ENCODE data around the gene NPAS2.

Gene NPAS2

DNA sequence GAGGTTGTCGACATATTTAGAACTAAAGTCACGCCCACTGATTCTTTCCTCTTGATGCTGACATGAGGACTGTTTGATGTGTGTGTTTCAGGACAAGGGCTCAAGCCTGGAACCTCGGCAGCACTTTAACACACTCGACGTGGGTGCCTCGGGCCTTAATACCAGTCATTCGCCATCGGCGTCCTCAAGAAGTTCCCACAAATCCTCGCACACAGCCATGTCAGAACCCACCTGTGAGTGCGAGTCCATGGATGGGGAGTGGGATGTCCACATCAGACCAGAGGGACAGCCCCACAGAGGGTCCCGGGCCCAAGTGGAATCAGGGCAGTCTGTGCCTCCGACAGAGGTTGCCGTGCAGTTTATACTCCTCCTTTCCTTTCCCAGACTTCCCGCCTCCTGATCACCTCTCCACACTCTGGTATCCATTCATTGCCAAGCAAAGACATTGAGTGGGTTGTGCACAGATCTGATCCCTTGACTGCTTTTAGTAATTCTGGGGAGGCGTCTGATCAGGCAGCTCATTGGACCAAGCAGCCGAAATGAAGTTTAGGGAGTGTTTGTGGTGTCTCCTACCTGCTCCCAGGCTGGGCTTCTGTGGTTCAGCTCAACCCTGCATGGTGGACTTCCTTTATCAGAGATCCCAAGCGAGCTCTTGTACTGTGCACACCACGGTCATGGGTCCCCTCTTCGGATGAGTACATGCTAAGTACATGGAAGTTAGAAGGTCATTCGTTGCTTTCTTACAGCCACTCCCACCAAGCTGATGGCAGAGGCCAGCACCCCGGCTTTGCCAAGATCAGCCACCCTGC, 155.0 kb downstream of the NPAS2 start:
- no peak for DNase-seq

DNA sequence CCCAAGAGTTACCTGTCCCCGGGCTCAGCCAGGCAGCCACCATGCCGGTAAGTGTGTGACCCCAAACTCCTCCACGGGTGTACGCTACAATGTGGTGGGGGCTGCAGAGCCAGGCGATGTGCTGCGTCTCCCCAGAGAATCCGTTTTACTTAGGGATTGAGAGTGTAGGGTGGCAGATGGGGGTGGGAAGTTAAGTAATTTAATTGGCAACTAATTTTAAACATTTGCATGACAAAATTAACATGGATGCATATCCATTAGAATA, 155.5 kb downstream of the NPAS2 start:
- DNase-seq: no peak

DNA sequence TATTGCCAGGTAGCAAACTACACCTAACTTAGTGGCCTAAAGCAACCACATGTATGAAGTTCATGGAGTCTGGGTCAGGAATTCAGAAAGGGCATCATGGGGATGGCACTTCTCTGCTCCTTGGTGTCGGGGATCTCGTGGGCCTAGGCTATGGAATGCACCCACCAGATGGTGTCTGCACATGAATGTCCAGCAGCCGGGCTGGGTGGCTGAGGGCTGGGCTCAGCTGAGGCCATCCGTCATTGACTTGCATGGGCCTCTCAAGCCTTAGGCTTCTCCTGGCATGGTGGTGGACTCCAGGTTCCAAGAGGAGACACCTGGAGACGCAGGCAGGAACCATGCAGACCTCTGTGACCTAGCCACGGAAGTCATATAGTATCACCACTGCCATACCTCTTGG, 156.1 kb downstream of the NPAS2 start:
- no peak for DNase-seq

DNA sequence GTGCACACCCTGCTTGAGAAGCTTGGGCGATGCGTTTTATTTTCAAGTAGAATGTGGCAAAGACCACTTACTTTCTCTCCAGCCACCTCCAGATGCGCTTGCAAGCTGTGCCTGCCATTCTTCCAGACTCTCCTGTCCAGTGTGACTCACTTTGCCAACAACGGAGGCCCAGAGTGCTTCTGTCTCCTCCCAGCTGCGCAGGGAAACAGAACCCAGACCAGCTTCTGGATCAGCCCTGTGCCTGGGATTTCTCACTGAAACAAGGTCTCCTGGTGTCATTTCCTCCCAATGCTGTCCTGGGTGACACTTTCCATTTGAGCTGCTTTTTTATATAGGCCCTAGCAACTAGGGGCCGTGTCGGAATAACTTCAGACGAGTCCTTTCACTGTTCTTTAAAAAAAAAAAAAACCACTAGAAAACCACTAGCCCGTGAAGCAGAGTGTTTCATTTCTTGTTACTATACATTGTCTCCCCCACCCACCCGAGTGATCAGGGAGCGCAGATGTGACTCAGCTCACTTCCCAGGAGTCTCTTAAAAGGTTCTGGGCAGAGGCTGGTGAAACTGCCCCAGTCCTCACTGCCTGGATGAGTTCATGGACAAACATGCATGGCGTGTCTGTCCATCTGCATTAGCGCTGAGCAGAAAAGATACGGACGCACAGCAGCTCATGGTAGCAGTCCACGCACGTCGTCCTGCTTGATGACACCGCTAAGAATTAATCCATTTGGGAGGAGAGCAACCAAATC, 156.9 kb downstream of the NPAS2 start:
- DNase-seq: no peak

DNA sequence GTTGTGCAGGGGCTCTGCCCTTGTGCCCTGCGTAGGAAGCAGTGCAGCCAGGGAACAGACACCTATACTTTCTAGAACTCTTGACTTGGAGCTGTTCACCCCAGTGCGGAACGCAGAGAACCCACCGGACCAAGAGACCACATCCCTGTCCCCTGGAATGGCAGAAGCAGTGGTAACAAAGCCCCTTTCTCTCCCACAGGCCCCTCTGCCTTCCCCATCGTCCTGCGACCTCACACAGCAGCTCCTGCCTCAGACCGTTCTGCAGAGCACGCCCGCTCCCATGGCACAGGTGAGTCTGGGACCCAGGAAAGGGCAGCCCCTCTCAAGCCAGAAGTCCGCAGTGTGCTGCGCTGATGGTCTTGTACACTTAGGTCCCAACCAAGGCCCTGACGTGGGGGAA, 157.6 kb downstream of the NPAS2 start:
- no peak for DNase-seq

DNA sequence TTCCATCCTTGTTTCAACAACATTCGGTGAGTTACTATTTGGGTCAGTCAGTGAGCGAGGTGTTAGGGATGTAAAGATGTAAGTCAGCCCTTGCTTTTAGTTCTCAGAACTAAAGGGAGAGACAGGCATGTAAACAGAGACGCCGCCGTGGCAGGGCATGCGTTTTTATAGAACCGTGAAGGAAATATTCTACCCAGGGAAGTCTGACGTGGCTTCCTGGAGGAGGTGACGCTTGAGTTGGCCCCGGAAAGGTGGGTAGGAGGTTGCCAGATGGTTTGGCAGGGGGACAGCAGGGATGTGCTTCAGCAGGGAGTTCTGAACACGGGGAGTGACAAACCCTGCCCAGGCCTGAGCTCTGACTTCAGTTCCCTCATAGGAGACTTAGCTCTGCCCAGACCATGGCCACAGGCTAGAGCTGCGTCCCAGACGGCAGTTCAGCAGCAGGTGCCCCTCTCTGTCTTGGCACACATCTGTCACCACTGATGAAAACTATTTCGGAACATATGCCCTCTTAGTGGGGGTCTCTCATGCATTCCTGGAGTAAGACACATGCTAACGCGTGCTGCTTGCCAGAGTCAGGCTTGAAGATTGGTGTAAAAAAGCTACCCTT, 158.7 kb downstream of the NPAS2 start:
- no peak for DNase-seq

DNA sequence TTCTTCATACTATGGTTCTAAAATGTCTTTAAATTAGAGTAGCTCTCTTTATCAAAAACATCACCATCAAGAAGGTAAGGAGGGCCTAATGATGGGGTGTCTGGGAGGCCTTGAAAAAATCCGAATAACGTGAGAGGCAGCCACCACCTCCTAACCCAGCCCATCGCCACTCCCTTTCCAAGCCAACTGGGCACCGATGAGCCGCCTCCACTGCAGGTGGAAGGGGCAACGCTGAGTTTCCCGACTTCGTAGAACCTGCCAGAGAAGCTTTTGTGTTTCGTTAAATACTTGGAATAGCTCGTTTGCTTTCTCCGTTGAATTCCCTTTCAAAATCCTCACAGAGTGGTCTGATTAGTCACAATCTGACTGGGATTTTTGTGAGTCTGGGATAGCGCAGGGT, 160.1 kb downstream of the NPAS2 start:
- DNase-seq: no peak

DNA sequence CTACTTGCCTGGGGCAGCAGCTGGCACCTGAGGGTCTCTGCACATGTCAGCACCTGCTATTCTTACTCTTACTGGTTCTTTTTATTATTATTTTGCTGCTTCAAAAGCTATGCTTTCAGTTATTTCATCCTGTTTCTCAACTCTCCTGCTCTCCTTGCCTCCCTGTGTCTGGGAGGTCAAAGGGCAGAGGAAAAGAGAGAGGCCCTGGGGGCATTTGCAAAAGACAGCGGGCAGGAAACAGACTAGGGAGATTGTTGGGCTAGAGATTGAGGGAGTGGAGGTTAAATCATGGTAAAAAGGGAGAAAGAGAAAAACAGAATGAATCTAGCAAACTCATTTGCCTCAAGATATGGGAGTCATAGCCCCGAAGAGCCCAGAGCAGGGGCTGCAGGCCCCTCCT, 161.1 kb downstream of the NPAS2 start:
- DNase-seq: no peak

DNA sequence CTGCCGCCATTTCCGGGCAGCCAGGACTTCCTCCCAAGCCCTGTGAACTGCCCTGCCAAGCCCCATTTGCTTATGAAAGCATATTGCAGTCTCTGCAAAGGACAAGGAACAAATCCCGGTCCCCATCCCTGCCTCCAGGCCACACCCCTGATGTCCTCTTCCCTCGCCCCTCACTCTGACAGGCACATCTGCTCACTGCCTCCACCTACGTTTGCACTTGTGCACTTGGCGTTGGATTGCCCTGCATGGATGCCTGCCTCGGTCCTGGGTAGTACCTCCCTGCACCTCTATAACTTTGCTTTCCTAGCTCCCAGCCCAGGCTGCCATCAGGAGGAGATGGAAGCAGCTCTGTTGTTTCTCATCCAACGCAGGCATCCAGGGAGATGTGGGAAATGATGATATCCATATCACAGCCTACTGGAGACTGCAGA, 162.5 kb downstream of the NPAS2 start:
- DNase-seq: peak in 1 of 2 experiments; percentile 33

DNA sequence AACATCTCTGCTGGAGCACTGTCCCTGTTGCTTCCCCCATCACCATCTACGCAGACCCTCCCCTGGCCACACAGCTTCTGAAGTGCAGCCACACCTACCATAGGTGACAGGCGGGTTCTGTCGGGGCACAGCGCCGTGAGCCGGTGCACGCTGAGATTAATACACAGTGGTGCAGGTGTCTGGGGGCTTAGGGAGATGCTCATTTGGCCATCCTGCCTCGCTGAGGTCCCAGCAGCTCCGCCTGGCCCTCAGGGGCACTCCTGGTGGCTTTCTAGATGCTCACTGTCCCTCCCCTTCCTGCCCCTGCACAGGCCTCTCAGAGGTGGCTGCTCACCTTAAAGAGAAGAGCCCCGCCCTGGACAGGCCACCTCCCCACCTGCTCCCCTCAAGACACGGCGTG, 163.3 kb downstream of the NPAS2 start:
- no peak for DNase-seq

DNA sequence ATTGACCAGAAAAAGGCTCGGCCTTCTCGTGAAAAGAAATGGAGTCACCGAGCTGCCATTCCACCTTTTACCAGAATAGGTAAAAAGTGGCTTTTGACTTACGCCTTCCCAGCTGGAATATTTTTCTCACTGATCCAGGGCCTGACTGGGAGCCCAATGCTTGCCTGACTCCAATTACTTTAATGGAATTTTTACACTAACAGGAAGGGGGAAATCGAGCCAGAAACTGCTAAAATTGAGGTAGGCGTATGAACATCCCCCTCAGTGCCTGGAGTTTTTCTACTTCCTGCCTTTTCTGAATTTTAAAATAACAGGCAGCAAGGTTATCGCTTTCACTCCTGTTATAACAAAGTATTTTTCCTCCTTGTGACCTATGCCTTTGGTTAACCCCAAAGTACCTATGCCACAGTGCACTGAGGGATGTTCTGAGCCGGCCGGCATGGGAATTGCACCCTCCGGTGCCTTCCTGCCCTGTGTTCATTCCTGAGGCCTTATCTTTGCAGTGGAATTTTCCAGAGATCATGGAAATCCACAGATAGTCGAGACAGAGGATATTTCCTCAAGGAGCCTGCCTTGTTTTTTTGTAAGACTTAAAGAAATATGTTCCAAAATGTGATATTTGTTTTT, 163.9 kb downstream of the NPAS2 start:
- DNase-seq: no peak

DNA sequence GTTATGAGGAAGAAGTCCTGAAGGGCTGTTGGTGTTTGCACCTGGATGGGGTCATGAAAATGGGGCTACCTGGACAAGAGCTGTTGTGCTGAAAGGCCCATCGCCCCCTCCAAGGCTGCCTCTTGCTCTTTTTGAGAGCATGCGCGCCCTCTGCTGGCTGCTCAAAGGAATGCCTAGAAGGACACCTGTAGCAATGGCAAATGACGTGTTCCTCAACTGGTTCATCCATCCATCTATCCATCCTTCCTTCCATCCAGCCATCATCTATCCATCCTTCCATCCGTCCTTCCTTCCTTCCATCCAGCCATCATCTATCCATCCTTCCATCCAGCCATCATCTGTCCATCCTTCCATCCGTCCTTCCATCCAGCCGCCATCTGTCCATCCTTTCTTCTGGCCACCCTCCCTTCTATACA, 165.0 kb downstream of the NPAS2 start:
- DNase-seq: peak; percentile 55 to 85

DNA sequence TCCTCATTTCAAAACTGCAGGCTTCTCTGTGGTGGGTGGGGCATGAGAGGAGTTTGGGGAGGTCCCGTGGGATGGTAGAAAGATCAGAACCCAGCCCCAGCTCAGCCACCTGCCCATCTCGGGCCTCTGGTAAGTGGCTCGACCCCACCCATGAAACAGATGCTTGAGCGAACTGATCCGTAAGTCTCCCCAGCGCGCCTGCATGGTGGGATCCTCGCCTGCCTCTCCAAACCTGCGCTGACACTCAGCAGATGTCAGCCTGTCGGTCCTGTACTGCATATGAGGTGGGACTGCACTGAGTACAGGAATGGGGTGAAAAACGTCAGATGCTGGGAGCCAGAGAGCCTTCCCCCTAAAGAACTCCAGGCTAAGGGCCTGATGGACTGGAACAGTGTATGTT, 166.2 kb downstream of the NPAS2 start:
- no peak for DNase-seq

DNA sequence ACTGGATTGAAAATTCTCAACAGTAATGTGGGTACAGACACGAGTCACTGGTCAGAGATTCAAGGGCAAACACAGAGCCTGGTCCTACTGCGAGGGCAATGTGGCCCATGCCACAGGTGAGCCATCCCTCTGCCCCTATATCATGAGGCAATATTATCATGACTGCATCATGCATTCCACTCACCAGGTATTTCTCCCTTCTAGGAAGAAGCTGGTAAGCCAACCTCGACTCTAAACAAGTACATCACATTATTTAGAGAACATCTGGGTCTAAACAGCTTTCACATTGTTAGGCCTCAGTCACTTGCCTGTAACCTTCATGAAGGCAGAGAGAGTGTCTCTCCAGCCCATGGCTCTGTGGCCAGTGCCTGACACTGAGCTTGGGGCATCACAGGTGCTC, 167.6 kb downstream of the NPAS2 start:
- no peak for DNase-seq

DNA sequence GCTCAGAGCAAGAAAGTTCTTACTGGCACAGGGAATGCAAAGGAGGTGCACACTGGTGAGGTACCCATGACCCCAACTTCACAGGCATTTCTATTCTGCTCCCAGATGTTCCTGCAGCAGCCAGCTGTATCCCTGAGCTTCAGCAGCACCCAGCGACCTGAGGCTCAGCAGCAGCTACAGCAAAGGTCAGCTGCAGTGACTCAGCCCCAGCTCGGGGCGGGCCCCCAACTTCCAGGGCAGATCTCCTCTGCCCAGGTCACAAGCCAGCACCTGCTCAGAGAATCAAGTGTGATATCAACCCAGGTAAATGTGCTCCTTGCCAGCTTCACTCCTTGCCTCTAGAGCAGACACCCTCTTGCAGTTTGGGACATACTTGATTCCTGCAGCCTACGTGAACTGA, 168.0 kb downstream of the NPAS2 start:
- DNase-seq: no peak

DNA sequence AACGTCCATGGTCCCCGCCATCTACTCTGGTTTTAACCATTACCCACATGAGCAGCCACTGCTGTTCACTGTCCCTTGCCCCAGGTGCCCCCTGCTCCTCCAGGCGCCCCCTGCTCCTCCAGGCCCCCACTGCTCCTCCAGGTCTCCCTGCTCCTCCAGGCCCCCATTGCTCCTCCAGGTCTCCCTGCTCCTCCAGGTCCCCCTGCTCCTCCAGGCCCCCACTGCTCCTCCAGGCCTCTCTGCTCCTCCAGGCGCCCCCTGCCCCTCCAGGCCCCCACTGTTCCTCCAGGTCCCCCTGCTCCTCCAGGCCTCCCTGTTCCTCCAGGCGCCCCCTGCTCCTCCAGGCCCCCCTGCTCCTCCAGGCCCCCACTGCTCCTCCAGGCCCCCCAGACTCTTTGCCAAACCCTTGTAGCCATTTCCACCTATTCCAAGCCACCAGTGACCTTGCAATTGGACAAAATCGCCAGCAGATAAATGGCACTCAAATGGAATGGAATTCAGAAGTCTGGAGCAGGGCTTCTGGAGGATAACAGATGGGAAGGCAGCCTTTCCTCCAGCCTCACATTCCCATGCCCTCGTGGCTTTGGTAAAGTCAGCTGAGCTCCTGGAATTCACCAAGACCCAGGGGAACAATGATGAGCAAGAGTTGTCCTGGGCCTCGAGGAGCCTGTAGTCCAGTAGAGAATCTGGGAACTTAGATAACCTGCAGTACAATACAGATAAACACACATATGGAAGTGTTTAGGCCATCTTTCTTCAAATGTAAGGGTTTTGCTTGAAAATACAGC, 168.9 kb downstream of the NPAS2 start:
- DNase-seq: no peak

DNA sequence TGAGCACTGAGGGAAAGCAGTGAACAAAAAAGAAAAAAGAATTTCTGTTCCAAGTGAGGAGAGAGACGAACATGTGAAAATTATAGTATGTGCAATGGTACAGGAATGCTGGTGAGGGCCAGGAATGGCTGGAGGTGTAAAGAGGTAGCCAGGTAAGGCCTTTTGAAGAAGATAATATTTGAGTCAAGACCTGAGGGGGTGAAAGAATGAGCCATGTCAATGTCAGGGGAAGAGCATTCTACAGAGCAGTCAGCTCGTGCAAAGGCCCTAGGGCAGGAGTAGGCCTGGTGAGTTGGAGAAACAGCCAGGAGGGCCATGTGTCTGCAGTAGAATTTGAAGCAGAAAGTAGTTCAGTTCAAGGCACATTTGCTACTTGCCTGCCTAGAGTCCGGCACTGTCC, 169.7 kb downstream of the NPAS2 start:
- DNase-seq: no peak

DNA sequence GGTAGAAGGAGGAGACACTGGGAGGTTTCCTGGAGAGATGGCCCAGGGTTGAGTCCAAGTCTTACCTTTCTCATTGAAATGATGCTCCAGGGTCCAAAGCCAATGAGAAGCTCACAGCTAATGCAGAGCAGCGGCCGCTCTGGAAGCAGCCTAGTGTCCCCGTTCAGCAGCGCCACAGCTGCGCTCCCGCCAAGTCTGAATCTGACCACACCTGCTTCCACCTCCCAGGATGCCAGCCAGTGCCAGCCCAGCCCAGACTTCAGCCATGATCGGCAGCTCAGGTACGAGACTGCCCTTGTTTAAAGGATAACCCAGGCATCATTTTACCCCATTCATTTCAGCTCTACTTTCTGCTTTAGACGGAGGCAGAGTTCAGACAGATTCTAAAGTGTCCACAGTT, 170.2 kb downstream of the NPAS2 start:
- DNase-seq: no peak

DNA sequence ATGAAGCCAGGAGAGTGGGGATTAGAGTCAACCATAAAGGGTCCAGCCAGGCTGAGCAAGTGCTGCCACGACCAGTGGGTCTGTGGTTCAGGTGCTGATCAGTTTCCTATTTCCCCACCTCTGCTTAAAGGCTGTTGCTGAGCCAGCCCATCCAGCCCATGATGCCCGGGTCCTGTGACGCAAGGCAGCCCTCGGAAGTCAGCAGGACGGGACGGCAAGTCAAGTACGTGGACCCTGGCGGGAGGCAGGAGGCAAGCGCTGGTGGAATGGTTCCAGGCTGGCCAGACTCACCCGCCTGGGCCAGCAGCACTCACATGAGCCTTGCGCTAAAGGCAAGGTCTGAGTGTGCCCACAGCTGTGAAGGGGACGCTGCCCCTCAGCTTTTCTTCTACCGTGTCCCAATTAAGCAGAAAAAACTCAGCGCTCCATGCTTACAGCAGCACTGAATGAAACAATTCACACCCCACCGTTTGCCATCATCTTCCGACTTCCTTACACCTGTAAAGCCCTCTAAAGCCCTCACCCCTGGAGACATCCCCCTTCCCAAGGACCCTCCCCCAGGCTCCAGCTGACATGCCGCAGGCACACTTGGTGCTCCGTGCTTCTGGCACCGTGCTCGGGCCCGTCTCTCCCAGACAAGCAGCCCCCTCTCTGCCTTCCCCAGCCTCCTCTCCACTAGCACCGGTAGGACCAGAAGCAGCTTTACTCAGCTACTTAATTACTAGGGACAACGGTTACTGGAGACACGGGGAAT, 170.9 kb downstream of the NPAS2 start:
- no peak for DNase-seq

DNA sequence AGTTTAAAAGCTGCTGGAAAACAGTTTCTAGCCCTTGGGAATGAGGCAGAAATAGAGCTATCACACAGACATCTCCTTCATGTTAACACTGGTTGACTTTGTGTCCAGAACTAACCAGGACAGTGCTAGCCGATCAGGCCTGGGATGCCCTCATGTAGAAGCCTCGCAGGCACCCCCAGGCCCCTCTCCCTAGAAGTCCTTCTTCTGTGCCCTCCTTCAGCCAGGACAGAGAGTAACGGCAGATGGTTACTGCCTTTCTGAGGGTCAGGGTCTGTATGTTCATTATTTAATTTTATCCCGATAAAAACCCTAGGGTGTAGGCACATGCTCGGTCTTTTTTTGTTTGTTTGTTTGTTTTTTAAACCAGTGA, 171.4 kb downstream of the NPAS2 start:
- no peak for DNase-seq

DNA sequence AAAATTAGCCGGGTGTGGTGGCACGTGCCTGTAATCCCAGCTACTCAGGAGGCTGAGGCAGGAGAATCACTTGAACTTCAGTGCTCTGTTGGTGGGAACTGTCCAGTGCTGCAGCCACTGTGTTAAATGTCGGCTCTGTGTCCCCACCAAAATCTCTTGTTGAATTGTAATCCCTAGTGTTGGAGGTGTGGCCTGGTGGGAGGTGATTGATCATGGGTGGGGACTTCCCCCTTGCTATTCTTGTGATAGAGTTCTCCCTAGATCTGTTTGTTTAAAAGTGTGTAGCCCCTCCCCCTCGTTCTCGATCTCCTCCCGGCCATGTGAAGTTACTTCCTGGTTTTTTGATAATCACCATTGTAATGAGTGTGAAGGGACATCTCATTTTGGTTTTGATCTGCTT, 172.3 kb downstream of the NPAS2 start:
- no peak for DNase-seq

DNA sequence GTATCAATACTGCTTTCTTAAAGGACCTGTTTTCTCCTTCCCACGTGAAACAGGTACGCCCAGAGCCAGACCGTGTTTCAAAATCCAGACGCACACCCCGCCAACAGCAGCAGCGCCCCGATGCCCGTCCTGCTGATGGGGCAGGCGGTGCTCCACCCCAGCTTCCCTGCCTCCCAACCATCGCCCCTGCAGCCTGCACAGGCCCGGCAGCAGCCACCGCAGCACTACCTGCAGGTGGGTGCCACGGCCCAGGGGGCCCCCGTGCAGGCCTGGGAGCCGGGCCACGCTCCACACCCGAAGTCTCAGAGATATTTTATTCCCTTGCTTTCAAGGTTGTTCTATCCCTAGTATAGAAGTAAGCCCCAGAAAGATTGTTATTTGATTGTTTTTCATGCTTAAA, 173.4 kb downstream of the NPAS2 start:
- DNase-seq: no peak
